Ramos (cell line): ENCODE results near the gene FAM222B.

Experiments
- in situ Hi-C: fragments of 300-500 bp; cut with MboI; formaldehyde crosslinking; loops from one replicate; pipeline ENCODE4 v1.14.3; 2022; ENCODE audit warnings: low sequenced_read_pairs; ENCODE audit not compliant: unreplicated experiment

The FAM222B gene

GRCh38 chr17:28749516-28750177 lies 92.9 kb downstream of the FAM222B start:
- in situ Hi-C loops: loop anchor here (25.0 kb wide), 2 partner anchors 813 to 963 kb away; partner anchors contain the start of genes ABHD15 and TP53I13

GRCh38 chr17:28748852-28749515 lies 93.6 kb downstream of the FAM222B start:
- in situ Hi-C loops: loop anchor here (25.0 kb wide), 2 partner anchors 813 to 963 kb away; partner anchors contain the start of genes ABHD15 and TP53I13

- in situ Hi-C loops: loop anchor here (25.0 kb wide), 2 partner anchors 814 to 964 kb away; partner anchors contain the start of genes ABHD15 and TP53I13
Measured at GRCh38 chr17:28747801-28748750, 94.5 kb downstream of the FAM222B start.

- in situ Hi-C loops: loop anchor here (25.0 kb wide), 2 partner anchors 815 to 965 kb away; partner anchors contain the start of genes ABHD15 and TP53I13
Measured at GRCh38 chr17:28747051-28747691, 95.4 kb downstream of the FAM222B start.

GRCh38 chr17:28746611-28747050 lies 96.0 kb downstream of the FAM222B start:
- in situ Hi-C loops: loop anchor here (25.0 kb wide), 2 partner anchors 816 to 966 kb away; partner anchors contain the start of genes ABHD15 and TP53I13

GRCh38 chr17:28745786-28746411 lies 96.7 kb downstream of the FAM222B start:
- in situ Hi-C loops: loop anchor here (25.0 kb wide), 2 partner anchors 816 to 966 kb away; partner anchors contain the start of genes ABHD15 and TP53I13

GRCh38 chr17:28744972-28745785 lies 97.4 kb downstream of the FAM222B start:
- in situ Hi-C loops: loop anchor here (25.0 kb wide), 2 partner anchors 817 to 967 kb away; partner anchors contain the start of genes ABHD15 and TP53I13

GRCh38 chr17:28744104-28744971 lies 98.3 kb downstream of the FAM222B start:
- in situ Hi-C loops: loop anchor here (25.0 kb wide), 2 partner anchors 818 to 968 kb away; partner anchors contain the start of genes ABHD15 and TP53I13

GRCh38 chr17:28743243-28744103 lies 99.1 kb downstream of the FAM222B start, which contains the start of gene TRAF4:
Gene TRAF4 (plus strand): TSS chr17:28744011. CDS start chr17:28744113, 102 bp downstream.
- in situ Hi-C loops: loop anchor here (25.0 kb wide), 2 partner anchors 819 to 969 kb away; partner anchors contain the start of genes ABHD15 and TP53I13

- in situ Hi-C loops: loop anchor here (25.0 kb wide), 2 partner anchors 821 to 971 kb away; partner anchors contain the start of genes ABHD15 and TP53I13
Measured at GRCh38 chr17:28741358-28742349, 100.9 kb downstream of the FAM222B start.

GRCh38 chr17:28740406-28741357 lies 101.9 kb downstream of the FAM222B start:
- in situ Hi-C loops: loop anchor here (25.0 kb wide), 2 partner anchors 822 to 972 kb away; partner anchors contain the start of genes ABHD15 and TP53I13

- in situ Hi-C loops: loop anchor here (25.0 kb wide), 2 partner anchors 823 to 973 kb away; partner anchors contain the start of genes ABHD15 and TP53I13
Measured at GRCh38 chr17:28738680-28739384, 103.8 kb downstream of the FAM222B start.
